Upper lobe of left lung (tissue), 4 donors: ENCODE data around the gene STXBP6.

ENCODE experiments used
- EP300 ChIP-seq, 4 donors: sonication (generic); formaldehyde crosslinking; IDR thresholded peaks; one replicate each; pipeline ENCODE4 v1.5.1; 2017; ENCODE audit warnings: antibody characterized with exemption in 4 of 4, control low read depth in 2 of 4
- POLR2AphosphoS5 ChIP-seq, 2 donors: sonication (generic); formaldehyde crosslinking; IDR thresholded peaks; one replicate each; pipeline ENCODE4 v1.5.1; 2017; ENCODE audit warnings: antibody characterized with exemption in 2 of 2
- TF ChIP-seq, protein P1 (sequence below), 6 experiments: fragments of 450-650 bp in 4 of 6; fragments of 200-600 bp in 2 of 6; sonication (generic) in 2 of 6; IDR thresholded peaks; one replicate each; pipeline ENCODE4 v1.5.1; 2016 to 2019; ENCODE audit warnings: antibody characterized with exemption in 6 of 6

DNA sequence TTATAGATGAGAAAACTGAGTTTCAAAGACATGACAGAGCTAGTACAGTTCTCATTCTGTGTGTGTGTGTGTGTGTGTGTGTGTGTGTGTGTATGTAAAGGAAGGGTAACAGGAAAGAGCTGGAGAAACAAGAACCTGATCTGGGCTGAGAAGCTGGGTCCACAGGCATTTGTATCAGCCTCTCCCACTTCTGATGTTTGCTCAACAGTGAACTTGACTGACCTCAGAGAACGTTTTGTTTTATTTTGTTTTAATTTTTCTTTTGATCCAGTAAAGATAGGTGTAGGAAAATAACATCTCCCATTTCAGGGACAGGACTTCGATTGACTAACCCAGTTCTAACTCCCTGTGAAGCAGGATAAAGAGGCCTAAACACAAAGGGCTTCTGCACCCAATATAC, 85.4 kb downstream of the STXBP6 start:
- TF ChIP-seq EP300 (IDR thresholded peaks at IDR 0.05) (no peak), POLR2AphosphoS5 (IDR thresholded peaks at IDR 0.05) (no peak)
- TF ChIP-seq, protein P1, sequence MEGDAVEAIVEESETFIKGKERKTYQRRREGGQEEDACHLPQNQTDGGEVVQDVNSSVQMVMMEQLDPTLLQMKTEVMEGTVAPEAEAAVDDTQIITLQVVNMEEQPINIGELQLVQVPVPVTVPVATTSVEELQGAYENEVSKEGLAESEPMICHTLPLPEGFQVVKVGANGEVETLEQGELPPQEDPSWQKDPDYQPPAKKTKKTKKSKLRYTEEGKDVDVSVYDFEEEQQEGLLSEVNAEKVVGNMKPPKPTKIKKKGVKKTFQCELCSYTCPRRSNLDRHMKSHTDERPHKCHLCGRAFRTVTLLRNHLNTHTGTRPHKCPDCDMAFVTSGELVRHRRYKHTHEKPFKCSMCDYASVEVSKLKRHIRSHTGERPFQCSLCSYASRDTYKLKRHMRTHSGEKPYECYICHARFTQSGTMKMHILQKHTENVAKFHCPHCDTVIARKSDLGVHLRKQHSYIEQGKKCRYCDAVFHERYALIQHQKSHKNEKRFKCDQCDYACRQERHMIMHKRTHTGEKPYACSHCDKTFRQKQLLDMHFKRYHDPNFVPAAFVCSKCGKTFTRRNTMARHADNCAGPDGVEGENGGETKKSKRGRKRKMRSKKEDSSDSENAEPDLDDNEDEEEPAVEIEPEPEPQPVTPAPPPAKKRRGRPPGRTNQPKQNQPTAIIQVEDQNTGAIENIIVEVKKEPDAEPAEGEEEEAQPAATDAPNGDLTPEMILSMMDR (IDR thresholded peaks at IDR 0.05) = no peak
